Stimulated activated effector memory CD8-positive, alpha-beta T cell treated with anti-CD3 and anti-CD28 coated beads, Interleukin-12 subunit alpha, Interleukin-12 subunit beta, amount 100 ng/mL, for 72 hours (primary cell): Measurements from ENCODE around the gene ANK3.

Experiments
- ATAC-seq: fragments of 150-1000 bp; cut with Tn5 transposase; 2 replicates; pipeline ENCODE4 v1.10.0; 2021
- DNase-seq, 2 donors: peaks; one replicate each; pipeline ENCODE4 v3.0.0; 2021 to 2022; ENCODE audit warnings: low spot score in 2 of 2
- H3K27ac Mint-ChIP-seq: one replicate; pipeline ENCODE4 v1.8.0; 2022; ENCODE audit warnings: mild to moderate bottlenecking, mixed read lengths
- H3K36me3 Mint-ChIP-seq: one replicate; pipeline ENCODE4 v1.8.0; 2022; ENCODE audit warnings: mild to moderate bottlenecking, mixed read lengths
- H3K4me1 Mint-ChIP-seq: one replicate; pipeline ENCODE4 v1.8.0; 2022; ENCODE audit warnings: mixed read lengths
- H3K4me3 Mint-ChIP-seq: one replicate; pipeline ENCODE4 v1.8.0; 2022; ENCODE audit warnings: mild to moderate bottlenecking, mixed read lengths
- H3K9me3 Mint-ChIP-seq: one replicate; pipeline ENCODE4 v1.8.0; 2022; ENCODE audit warnings: mixed read lengths

The ANK3 gene

DNA sequence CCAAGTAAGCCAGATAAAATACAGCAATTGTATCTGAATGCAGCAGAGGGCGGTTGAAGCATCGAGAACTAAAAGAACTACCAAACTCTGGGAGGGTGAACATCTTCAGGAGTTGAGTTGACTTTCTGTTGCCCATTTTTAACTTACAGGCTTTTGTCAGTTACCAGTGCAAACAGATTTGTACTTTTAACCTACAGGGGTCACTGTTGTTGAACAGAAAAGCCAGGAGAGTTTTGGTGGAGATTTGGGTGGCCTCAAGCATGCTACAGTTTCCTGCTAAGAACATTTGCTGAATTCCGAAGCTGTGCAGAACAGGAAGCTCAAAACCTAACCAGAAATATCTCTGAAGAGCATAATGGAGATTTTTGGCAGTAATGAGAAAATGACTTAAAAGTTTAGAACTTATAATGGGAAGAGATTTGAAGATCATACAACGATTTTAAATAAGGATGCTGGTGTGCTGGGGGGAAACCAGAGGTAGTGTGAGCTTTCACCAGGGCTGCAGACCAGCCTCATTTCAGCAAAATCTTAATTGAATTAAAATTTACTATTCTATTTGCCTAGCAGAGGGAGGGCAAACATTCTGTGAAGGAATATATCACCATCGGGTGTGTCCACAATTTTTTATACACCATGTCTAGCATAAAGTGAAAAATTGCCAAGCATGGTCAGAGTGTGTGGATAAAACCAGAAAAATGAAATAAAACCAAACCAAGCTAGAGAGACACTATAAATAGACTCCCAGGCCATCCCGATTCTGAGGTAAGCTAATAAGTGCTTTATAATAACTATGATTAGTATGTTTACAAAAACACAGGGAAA is 274.7 kb downstream of the ANK3 start:
- no peak for ATAC-seq
- DNase-seq: no peak
- H3K9me3 Mint-ChIP-seq: no peaks in the 10 kb centered on the region
- no peaks in the 10 kb centered on the region for H3K4me1 Mint-ChIP-seq
- no peaks in the 10 kb centered on the region for H3K36me3 Mint-ChIP-seq
- no peak overlapping the region for H3K4me3 Mint-ChIP-seq
- H3K27ac Mint-ChIP-seq: no peak overlapping the region

DNA sequence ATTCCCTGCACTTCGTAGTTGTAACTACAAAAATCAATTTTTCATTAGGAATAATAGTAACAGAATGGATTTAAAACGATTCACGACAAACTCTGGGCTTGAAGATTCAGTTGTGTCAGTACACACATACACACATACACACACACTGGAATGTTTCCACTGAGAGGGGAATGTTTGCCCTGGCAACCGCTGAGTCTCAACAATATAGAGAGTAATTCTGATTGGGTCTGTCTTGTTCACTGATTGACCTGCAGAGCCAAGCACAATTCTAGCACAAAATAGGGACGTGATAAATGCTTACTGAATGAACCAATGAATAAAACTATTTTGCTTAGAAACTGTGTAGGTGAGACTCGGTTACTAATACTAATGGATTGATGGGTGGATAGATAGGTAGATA is 278.9 kb downstream of the ANK3 start:
- DNase-seq (no peak), ATAC-seq (no peak)
- H3K36me3 Mint-ChIP-seq: peaks cover 8% of the 10 kb centered on the region
- no peak overlapping the region for H3K27ac Mint-ChIP-seq
- no peaks in the 10 kb centered on the region for H3K9me3 Mint-ChIP-seq
- no peaks in the 10 kb centered on the region for H3K4me1 Mint-ChIP-seq
- no peak overlapping the region for H3K4me3 Mint-ChIP-seq

DNA sequence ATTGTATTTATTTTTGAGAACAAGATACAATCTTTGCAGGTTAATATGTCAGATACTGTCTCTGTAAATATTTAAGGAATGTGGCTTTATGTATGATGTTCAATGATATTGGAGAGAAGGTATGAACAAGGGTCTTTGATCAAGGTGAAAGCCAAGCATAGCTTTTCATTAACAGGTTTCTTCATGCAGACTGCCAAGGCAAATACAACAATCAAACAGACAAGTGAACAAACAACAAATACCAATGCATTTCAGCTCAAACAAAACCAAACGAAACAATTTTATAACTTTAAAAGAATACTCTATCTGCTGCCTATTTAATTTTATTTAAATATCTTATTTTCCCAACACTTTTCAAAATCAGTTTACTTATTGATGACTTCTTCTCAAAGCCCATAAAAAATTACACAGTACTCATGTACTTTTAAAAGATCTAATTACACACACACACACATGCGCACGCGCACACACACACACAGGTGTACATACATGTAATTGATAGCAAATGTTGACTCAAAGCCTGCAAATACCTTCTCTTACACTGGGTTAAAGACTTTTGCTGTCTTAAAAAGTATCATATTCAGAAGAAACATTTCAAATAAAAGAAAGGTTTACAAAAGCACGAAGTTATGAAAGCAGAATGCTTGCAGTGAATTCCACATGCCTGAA is 282.2 kb downstream of the ANK3 start:
- no peaks in the 10 kb centered on the region for H3K4me1 Mint-ChIP-seq
- H3K27ac Mint-ChIP-seq: no peak overlapping the region
- ATAC-seq: no peak
- no peaks in the 10 kb centered on the region for H3K9me3 Mint-ChIP-seq
- DNase-seq: no peak
- no peak overlapping the region for H3K4me3 Mint-ChIP-seq
- peaks cover 35% of the 10 kb centered on the region for H3K36me3 Mint-ChIP-seq

DNA sequence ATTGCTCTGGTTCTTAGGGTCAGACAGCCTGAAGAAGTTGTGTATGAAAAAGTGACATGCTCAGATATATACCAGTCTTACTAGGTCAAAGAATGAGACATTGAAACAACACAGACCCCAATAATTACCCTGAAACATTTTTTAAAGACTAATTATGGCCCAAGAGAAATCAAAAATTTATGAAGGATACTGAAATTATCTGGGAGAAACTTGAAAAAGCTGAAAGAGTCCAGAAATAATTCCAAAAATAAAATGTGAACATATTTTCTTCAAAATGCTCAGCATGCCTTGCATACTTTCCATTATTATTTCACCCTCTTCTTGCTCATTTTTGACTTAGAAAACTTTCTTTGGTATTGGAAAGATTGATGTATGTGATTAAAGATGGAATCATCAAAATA is 284.4 kb downstream of the ANK3 start:
- Mint-ChIP-seq H3K4me1 (no peaks in the 10 kb centered on the region), H3K4me3 (no peak overlapping the region), H3K9me3 (no peaks in the 10 kb centered on the region), H3K27ac (no peak overlapping the region), H3K36me3 (peaks cover 35% of the 10 kb centered on the region)
- ATAC-seq (no peak), DNase-seq (no peak)

DNA sequence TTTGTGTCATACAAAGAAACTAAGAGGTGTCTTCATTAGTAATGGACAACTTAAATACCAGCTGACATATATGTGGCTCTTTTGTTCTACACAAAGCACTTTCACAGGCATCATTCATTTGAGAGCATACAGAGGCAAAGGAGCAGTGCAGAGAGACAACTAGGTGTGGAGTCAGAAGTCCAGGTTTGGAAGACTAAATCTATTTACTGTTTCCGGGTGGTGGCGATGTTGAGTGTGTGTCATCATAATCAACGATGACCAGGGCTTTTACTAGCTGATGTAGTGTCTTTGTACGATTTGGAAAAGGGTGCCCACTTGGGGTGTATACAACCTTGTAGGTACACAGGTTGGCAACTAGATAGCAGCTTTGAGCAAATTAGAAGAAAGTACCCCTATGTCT is 287.9 kb downstream of the ANK3 start:
- H3K9me3 Mint-ChIP-seq: no peaks in the 10 kb centered on the region

DNA sequence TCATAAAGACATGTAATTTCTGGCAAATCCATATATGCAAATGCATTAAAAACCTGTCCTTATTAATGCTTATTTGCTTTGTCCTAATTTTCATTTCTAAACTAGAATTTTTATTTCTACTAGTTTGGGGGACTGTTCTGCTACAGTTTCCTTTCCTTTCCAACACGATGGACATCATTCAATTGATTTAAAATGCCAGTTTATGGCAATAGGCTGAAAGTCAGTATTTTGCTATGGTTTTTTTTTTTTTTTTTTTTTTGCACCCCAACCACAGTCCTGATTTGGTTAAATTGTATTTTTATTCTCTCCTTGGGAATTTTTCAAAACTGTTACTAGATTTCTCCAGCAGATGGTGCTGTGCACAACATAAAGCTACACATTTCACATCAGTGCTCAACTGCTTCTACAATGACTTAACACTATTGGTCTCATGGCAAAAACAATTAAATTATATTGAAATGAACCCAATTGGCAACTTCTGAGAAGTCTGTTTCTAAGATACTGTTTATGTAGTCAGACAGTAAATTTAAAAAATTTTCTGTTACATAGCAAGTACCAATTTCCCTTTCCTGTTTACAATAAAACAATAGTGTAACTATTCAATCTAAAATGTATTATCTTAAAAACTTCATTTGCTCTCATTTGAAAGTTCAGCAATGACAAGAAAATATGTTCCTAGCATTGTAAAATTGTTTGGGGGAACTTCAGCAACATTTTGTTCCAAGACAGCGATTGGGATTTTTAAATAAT is 289.5 kb downstream of the ANK3 start:
- no peaks in the 10 kb centered on the region for H3K4me1 Mint-ChIP-seq
- H3K9me3 Mint-ChIP-seq: no peaks in the 10 kb centered on the region
- no peak overlapping the region for H3K27ac Mint-ChIP-seq
- ATAC-seq (no peak), DNase-seq (no peak)
- no peak overlapping the region for H3K4me3 Mint-ChIP-seq
- peaks cover 26% of the 10 kb centered on the region for H3K36me3 Mint-ChIP-seq

More for the DNA sequence above, 287.9 kb downstream of the ANK3 start:
- H3K27ac Mint-ChIP-seq: no peak overlapping the region
- ATAC-seq (no peak), DNase-seq (no peak)
- no peaks in the 10 kb centered on the region for H3K4me1 Mint-ChIP-seq
- H3K4me3 Mint-ChIP-seq: no peak overlapping the region
- peaks cover 34% of the 10 kb centered on the region for H3K36me3 Mint-ChIP-seq

DNA sequence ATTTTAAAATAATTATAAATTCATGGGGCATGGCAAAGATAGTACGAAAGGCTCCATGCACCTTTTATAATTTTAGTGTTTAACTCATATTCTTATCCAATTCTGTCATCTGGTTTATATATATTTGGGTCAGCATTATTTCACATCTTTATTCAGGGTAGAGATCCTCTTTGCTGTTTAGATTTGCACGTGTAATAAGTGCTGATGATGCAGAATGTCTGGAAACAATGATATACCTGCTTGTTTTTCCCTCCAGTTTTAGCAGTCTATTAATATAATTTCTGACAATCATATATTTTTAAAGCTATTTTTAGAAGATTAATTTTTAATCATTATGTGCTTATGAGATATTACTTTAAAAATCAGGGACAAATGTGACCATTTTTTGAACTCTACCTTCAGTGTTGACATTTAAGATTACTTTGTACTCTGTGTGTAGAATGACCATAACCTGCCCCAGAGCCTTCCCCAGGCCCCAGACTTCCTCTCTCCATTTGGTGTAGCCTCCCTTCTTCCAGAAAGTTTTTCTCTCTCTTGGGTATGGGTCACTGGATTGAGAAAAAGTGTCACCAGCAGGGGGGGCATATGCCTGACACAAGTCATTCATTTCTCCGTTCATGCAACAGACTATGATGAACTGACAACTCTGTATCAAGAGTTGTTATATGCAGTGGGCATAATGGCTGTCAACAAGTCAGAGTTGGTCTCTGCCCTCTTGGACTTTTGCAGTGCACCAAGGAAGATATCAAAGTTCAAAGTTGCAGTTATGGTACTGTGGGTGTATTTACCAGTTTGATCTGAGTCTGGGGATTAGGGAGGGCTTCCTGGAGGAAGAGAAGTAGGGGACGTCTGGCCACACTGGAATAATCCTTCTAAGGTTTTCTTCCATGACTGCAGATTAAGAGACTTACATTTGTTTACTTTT is 290.7 kb downstream of the ANK3 start:
- H3K27ac Mint-ChIP-seq: no peak overlapping the region
- ATAC-seq (no peak), DNase-seq (no peak)
- no peaks in the 10 kb centered on the region for H3K9me3 Mint-ChIP-seq
- H3K4me1 Mint-ChIP-seq: no peaks in the 10 kb centered on the region
- no peak overlapping the region for H3K4me3 Mint-ChIP-seq
- peaks cover 13% of the 10 kb centered on the region for H3K36me3 Mint-ChIP-seq

DNA sequence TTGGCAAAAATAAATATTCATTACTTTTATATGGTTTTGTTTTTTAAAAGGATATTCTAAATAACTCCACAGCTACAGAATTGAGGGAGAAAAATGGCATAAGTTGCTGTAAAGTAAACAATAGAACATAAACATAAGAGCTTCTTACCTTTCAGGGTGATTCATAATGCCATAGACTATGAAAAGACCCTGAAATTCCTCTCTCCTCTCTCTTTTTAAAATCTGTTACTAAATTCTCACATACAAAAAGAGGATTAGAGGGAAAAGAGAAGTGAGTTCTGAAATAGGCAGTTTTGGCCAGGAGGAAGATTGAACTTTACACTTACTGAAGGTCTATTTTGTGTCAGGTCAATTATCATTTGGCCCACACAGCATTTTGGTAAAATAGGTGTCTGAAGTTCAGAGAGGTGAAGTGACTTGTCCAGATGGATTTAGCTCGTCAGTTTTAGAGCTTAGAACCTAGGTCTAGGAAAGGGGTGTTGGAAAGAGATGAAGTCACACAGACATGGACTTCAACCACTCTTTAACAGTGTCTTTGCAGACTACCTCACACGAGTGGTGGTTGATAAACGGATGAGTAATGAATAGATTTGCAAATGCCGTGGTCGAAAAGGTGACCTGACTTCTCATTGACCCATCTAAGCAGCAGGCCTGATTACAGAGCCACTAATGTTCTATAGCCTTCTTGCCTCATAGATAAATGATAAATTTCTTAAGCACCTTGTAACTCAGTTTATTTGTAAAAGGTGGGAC is 292.7 kb downstream of the ANK3 start:
- Mint-ChIP-seq H3K4me3 (no peak overlapping the region), H3K9me3 (no peaks in the 10 kb centered on the region), H3K27ac (no peak overlapping the region), H3K4me1 (no peaks in the 10 kb centered on the region), H3K36me3 (peaks cover 5% of the 10 kb centered on the region)
- DNase-seq (no peak), ATAC-seq (no peak)

DNA sequence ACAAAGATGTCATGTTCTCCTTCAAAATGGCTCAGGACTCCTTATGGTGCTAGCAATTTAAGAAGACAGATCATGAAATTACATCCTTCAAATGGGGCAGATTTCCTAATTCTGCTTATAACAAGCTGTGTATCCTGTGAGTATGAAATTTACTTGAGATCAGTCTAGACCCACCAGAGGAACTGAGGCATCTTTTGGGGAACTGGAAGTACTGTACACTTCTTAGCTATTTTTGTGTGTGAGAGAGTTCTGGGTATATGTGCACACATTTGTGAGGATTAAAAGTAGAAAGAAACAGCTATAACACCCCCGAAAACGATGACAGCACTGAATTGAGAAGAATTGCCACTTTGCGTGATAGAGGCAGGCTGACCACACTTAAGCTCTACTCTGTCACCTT is 296.4 kb downstream of the ANK3 start:
- H3K27ac Mint-ChIP-seq: no peak overlapping the region
- no peaks in the 10 kb centered on the region for H3K9me3 Mint-ChIP-seq
- peaks cover 13% of the 10 kb centered on the region for H3K36me3 Mint-ChIP-seq
- ATAC-seq (no peak), DNase-seq (no peak)
- H3K4me1 Mint-ChIP-seq: no peaks in the 10 kb centered on the region
- H3K4me3 Mint-ChIP-seq: no peak overlapping the region

DNA sequence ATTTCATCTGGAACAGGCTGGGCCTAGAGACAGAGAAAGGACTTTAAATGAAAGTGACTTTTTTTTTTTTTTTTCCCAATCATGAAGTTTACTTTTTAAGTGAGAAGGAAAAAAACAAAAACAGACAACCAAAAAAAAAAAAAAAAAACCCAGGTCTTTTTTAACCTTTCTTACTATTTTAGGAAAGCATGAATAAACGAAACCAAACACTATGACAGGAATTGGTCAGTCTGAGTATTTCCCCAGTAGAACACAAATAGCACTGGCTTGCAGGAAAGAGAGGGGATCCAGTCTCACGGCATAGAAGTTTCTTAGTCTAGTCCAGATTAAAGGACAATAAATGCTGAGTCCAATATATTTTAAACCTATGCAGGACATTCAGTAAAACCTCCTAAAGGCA is 302.8 kb downstream of the ANK3 start:
- Mint-ChIP-seq H3K4me3 (no peak overlapping the region), H3K27ac (no peak overlapping the region), H3K4me1 (no peaks in the 10 kb centered on the region), H3K9me3 (no peaks in the 10 kb centered on the region), H3K36me3 (peaks cover 65% of the 10 kb centered on the region)
- DNase-seq (no peak), ATAC-seq (no peak)

DNA sequence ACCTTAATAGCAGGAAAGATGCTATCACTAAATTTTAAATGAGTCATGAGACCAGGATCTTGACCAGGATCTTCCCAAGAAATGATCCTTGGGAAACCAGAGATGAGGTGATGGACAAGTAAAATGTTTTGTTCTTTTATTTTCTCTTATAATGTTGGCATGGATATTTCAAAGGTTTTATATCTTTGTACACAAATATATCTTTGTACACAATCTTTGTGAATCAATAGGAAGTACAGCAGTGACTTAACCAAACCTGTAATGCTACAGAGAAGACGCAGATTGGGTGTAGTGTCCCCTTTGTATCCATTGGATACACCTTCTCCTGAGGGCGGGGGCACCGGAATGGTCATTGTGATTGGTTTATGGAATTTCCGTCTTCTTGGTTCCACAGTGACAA is 303.3 kb downstream of the ANK3 start:
- no peak for ATAC-seq
- no peak for DNase-seq
- Mint-ChIP-seq H3K36me3 (peaks cover 70% of the 10 kb centered on the region), H3K4me3 (no peak overlapping the region), H3K9me3 (no peaks in the 10 kb centered on the region), H3K4me1 (no peaks in the 10 kb centered on the region), H3K27ac (no peak overlapping the region)

DNA sequence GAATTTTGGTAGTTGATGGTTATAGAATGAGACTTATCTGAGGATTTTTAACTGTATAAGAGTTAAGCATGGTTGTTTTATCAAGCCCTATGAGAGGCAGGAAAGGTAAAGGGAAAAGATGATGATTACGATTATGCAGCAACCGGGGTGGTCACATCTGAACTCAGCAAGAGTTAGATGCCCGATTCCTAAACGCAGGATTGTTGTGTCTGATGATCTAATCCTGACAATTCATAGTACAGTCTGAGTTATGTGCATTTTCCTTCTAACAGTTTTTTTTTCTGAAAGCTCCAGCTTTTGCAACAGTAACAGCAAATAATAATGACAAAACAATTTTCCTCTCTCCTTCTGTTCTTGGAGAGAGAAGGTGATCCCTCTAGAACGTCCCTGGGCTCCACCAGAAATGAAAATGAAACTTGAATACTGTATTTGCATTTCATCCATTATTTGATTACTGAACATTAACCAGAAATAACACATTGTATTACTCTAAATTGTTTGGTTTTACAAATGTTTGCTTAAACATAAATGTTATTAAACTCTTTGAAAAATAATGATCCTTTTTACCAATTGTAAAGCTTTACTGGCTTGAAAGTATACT is 306.8 kb downstream of the ANK3 start:
- Mint-ChIP-seq H3K36me3 (peaks cover 75% of the 10 kb centered on the region), H3K9me3 (no peaks in the 10 kb centered on the region), H3K27ac (no peak overlapping the region), H3K4me3 (no peak overlapping the region), H3K4me1 (no peaks in the 10 kb centered on the region)
- no peak for DNase-seq
- no peak for ATAC-seq

DNA sequence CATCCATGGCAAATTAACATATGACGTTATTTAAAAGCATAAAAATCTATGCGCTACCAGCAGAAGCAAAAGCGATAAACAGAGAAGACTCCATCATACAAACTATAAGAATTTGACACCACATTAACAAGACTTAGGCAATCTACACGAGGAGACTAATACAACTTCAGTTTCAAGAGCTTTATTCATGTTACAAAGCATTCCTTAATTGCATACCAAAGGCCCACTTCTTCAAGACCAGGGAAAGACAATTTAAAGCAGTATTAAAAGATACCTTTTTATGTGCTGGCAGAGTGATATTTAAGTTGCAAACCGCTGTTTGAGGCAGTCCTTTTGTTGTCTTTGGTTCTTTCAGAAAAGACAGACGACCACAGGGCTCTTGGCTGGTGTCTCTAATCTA is 307.3 kb downstream of the ANK3 start:
- H3K4me3 Mint-ChIP-seq: no peak overlapping the region
- H3K27ac Mint-ChIP-seq: no peak overlapping the region
- no peak for DNase-seq
- no peaks in the 10 kb centered on the region for H3K4me1 Mint-ChIP-seq
- no peak for ATAC-seq
- H3K9me3 Mint-ChIP-seq: no peaks in the 10 kb centered on the region
- peaks cover 75% of the 10 kb centered on the region for H3K36me3 Mint-ChIP-seq
